ENCODE results near the gene NPVF.

The NPVF gene, protein sequence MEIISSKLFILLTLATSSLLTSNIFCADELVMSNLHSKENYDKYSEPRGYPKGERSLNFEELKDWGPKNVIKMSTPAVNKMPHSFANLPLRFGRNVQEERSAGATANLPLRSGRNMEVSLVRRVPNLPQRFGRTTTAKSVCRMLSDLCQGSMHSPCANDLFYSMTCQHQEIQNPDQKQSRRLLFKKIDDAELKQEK

DNA sequence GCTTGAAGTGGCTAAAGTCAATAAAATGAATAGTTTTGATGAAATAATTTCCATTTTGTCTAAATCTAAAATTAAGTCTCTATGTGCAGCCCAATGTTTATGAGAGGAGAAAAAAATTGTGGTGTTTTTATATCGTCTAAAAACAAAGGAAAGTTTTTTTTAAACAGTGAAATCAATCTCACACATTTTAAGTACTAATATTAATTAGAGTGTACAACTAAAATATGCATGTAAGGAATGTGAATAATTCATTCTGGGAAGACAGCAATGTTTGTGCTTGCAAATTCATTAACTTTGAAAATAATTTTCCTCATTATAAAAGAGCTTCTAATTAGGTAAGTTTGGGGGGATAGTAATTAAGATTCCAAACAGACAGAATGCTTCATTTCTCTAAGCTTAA lies at the start of gene NPVF:
Gene NPVF, minus strand, starts transcription at position 101 of the 400 bp plus-strand sequence. Its CDS starts 47 bp downstream, at position 54.
- DNase-seq: no peak

DNA sequence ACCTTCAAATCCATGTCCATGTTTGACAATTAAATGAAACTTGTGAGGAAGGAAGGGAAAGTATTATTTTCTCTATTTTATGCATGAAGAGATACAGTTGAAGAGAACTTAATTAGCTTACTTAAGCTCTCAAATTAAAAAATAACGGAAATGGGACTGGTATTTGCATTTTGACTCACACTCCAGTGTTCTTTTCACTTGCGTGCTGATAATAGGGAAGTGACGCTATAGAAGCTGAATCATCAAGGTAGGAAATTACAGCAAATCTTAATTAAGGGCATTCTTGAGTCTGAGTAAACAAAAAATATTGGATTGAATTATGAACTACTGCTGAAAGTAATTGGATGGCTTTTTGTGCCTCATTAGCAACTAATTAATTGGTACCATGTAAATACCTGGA lies 44.0 kb upstream of the NPVF start:
- DNase-seq: no peak

DNA sequence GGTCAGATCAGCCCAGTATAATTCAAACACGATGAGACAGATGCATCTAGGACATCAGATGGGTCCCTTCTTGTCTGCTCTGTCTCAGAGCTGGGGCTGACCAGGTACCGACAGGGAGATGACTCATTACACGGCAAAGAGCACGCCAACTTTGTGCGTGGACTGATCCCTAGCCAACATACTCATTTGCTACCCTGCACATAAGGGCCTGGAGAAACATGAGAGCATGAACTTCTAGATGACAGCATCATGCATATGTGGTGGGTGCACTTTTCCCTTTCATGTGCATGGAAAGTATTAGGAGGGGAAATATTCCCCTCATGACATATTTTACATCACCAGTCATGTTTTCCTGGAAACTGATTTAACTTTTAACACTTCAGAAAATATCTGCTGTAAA lies 35.1 kb upstream of the NPVF start:
- DNase-seq: no peak

DNA sequence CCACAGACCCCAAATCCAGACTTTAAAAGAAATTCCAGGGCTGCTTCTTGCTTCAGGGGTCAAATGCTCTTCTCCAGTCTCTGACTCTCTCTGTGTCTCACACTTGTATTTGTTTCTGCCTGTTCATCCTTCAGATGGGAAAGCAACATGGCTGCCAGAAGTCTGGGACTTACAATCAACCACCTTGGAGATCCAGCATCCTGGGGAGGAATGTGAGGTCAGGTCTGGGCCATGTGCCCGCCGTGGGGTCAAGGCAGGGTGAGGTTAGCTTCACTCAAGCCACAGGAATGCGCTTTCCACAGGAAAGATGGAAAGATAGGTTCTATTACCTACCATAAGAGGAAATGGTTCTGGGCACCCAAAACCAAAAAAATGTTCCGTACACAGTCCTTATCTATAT lies 34.3 kb upstream of the NPVF start:
- DNase-seq: no peak

DNA sequence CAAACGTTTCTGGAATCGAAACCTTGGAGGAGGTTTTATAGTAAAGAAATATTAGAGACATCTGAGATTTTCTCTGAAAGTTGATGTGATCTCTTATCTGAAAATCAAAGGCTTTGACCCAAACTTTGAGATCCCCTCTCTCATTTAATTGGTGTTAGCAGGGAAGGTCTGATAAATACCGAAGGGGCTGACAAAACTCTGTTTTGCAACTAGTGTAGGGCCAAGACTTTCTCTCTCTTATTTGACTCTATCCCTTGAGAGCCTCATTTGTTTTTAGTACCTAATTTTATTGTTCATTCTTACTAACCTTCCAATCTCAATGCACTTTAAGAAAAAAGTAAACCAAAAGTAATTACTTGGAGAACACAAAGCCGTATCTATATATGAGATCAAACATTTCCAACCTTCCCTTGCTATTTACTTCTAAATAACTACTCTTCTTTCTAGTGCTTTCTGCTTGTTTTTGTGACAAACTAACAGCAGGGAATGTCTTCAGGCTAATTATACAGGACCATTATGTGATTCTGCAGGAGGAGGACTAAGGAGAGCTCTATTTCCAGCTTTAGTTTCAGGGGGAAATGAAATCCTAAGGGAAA lies 33.4 kb upstream of the NPVF start:
- DNase-seq: no peak

DNA sequence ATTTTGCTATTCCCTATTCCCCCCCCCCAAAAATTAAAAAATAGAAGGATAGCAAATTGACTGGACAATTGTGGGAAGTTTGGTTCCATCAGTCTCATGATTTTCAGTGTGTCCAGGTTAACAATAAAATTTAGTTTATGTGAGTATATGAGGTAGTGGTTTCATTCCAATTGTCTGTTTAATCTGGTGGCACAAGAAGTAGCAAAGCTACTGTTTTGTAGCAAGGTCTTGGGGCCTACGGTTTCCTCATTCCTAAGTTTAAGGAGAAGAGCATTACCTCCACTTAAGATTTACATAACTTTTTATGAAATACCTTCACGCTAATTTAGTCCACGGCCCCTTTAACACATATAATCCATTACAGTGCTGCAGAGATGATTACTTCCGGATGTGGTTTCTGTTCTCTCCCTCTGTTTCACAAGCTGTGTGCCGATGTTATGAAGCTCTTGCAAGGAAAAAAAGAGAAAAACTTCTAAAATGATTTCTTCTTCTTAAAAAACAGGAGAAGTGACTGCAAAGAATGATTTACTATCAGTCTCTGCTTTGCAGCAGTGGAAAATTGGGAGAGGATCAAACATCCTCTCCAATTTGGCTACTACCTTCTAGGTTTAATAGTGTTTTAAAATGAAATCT lies 32.7 kb upstream of the NPVF start:
- DNase-seq: peak; percentile 9

DNA sequence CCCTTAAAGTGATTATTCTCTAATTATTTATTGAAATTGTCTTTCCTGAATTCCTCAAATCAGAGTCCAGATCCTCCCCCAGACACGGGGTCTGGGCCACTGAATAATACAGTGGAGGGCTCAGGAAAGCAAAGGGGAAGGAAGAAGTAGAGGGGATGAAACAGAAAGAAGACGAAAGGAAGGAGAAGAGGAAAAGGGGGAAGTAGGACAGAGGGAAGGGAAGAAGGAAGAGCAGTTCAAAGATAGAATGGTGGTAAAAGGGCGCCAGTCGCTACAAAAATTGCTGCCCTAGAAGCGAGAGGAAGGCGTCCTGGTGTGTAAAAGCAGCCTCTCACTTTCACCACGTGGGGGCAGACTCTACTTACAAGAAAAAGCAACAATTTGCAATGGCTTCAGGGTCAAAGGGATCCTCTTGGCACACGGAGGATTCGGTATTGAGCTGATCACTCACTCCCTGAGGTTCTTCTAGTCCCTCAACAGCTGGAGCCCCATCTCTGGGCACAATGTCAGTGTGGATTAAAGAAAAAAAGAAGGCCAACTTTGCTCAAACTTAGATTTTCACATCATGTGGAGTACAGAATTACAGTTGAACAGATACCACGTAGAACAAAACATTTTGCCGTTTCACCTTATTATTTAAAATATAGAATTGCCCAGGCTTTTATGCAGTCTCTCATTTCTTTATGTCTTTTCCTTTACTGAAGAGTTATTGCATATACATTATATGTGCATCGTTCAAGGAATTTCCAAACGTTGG lies 31.4 kb upstream of the NPVF start:
- peak; percentile 74 for DNase-seq

DNA sequence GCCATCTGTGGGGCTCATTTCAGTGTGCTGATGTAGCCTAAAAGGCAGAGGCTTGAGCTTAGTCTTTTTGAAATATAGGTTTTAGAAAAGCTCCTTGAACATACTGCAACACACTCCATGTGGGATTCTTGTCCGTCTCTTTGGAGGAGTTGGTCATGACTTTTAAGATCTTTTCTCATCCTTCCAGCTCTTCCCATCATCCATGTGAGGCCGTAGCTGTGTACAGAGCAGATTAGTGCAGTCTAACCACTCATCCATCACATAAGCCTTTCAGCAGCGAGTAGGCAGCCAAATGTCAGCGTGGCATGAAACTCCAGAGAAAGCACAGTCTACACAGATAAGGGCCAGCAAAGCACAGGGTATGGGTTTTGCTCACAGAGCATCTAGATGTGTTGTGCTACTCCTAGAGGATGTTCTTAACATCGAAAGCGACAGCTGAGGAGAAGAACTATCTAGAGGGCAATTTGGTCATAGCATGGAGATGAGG lies 28.1 kb upstream of the NPVF start:
- DNase-seq: no peak

DNA sequence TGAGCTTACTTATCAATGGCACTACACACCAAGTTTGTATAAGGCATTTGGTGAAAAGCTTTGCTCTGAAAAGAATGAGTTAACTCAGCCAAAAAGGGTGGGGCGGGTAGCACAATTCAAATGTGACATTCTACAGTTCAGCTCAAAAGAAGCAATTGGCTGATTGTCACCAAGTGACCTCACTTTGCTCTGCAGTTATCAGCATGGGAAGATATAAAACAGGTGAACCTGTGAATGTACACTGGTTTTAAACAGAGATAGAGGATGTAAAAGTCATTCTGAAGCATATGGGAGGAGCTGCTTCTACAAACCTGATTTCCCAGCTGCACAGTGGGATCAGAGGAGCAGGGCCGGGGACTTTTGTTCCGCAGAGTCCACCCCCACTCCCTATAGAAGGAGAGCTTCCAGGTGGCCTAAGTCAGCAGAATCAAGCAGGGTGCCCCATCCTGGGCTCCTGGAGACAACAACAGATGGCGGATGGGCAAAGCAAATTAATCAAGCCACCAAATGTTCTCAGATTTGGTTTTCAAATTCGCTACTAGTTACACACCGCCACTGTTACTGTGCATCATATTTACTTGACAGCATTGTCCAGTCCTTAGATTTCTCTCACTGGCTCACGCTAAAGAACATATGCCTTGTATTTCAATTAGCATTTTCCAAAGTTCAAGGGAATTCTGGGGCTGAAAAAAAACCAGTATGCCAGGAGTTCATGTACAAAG lies 27.5 kb upstream of the NPVF start:
- no peak for DNase-seq

DNA sequence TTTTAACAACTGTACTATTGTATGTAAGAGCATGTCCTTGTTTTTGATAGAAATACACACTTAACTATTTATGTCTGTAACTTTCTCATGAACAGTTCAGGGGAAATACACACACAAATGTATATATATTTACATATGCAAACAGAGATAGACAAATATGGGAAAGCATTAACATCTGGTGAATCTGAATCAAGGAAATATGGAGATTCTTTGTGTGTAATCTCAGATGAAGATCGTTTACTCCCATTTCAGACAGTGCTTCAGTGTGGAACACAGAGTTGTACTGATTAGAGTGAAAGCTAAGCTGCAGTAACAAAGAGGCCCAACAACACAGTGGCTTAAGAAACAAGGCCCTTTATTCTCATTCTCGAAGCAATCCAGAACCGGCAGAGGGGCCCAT lies 26.3 kb upstream of the NPVF start:
- DNase-seq: no peak

DNA sequence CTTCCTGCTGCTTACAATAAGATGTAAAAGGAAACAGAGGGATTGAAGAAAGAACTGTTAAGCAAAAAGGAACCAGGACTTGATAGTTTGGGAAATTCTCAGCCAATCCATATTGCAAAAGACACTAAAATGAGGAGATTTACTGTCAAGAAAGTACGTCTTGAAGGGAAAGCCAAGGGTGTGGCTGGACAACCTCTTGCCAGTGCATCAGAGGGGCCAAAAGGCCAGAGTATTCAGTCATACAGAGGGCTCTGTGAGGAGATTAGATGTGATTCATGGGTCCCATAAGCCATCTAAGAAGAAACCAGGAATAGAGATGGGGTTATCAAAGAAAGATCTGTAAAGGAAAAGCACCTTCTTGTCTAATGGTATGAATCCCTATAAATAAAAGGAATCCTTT lies 25.4 kb upstream of the NPVF start:
- no peak for DNase-seq

DNA sequence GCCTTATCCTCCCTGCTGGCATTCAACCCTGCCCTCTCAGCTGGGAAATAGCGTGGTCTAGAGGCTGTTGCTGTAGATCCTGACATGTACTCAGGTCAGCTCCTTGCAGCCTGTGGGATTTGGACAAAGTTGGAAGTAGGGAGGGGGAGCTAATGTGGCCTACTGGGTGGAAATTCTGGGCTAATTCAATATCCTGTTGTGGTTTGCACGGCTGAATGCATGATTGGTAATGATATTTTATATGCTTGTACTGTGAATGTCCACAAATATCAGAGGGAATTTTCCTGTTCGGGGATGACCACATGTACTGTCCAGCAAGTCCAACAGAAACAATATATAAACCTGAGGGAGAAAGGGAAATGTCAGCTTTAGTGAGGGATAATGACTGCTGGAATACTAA lies 22.1 kb upstream of the NPVF start:
- no peak for DNase-seq

DNA sequence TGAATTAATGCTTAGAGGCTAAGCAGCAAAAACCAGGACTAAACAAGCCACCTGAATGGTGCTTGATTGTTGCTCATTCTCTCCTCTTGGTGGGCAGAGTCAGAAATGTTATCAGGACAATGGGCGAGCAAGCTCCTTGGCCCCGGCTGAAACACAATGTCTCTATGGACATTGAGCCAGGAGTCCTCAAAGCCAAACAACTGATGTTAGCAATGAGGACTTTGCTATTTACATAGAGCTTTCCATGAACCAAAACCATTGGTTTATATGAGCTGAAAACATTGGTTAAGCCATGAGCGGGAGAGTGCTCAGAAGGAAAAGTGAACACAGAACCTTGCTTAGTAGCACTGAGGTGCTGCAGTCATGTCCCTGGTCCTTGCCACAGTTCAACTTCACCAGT lies 21.5 kb upstream of the NPVF start:
- DNase-seq: no peak

DNA sequence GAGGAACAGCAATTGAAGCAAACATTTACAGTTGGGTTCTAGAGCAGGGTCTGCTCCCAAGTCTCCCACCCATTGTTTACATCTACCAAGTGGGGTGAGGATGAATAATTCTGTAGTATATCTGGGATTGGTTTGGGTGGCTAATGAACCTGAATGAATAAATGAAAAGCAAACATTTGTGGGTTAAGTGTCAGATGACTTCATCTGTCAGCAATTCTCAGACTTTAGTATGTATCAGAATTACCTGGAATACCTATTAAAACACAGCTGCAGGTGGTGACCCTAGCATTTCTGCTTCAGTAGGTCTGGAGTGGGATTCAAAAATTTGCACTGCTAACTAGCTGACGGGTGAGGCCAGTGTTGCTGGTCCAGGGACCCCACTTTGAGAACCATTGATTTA lies 18.0 kb upstream of the NPVF start:
- no peak for DNase-seq

DNA sequence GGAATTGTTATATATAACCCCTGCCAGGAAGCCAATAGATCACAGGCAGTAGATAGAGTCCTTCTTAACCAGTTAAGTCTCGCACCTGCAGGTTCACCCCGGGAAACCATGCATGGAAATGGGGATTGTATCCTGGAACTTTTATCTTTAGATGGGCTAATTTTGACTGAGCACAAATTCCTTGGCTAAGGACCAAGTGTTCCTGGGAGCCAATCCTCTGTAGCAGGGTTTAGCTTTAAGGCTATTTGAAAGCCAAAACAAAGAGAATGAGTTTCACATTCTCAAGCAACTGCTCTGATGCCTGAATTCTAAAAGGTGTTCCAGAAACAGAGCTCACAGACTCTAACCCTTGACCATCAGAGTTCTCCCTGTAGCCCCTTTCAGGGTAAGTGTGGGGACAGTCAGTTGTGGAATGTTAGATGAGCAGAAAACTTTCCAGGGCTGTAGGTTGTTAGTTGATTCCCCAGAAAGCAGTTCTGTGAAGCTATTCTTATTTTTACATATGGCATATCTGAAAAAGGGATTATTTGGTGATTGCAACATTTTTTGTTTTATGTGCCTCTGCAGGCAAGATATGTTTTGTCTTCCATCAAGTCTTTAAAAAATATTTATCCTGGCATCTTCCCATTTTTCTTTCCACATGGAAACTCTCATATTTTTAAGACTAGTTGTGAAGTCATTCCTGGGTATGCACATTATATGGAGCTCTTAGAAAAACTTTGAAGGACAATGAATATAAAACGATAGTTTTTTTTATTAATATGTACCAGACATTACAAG lies 16.2 kb upstream of the NPVF start:
- DNase-seq: no peak

DNA sequence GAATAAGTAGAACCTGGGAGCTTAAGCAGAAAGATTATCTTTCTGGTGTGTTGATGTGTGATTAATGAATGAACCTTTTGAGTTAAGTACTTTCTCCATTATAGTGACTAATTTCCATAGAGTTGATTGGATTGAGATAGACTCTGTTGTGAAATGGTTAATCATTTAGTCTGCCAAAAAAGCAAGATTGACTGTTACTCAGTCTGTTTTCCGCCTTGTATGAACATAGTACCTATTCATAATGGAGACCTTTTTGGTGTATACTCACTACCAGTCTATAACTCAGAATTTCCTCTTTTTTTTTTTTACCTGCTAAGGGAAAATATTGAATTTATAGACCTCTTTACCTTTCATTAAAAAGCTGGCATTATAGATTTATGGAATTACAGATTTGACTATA lies 14.4 kb upstream of the NPVF start:
- no peak for DNase-seq

DNA sequence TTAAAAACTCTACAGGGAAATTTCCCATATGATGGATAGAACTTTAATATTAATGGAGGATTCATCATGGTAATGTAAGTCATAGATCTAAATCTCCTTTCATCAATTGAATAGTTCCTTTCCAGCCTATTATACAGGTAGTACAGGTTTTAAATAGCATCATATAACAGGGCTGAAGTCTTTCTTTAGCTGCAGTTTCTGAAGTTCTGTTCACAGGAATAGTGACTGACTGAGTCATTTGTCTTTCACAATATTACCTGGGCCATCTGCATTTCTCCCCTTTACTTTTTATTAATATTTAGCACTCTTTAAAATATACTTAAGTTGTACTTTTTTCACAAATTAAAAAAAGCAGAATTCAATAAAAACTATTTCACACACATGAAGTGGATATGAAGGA lies 12.6 kb upstream of the NPVF start:
- DNase-seq: no peak

DNA sequence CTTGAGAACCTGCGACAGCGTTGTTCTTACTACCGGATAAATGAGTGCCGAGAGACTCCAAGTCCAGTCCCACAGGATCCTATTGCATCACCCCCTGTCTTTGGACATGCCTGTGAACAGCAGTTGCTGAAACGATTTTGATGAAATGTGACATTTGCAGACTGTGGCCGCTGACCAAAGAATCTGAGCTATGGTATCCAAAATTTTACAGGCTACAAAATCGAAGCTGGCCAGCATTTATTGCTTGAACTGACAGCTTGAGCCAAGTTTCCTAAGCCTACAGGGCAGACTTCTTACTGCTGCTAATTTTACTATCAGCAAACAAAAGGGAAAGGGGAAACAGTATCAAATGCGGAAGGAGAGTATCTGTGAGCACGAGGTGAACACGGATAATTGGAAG lies 12.1 kb upstream of the NPVF start:
- no peak for DNase-seq

DNA sequence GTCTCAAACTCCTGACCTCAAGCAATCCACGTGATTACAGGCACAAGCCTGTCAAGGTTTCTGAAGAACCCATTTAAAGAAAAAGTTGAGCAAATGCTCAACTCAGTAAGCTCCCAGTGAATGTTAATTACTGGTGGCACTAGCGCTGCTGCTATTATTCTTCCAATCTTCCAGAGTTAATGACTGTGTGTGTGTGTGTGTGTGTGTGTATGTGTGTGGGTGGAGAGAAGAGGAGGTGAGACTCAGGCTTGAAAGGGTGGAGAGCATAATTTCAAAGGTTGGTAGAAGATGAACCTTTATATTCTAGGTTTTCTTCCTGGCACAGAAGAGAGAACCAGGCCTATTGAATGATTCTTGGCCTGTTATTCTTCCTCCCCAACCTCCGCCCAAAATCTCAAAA lies 11.6 kb upstream of the NPVF start:
- no peak for DNase-seq

DNA sequence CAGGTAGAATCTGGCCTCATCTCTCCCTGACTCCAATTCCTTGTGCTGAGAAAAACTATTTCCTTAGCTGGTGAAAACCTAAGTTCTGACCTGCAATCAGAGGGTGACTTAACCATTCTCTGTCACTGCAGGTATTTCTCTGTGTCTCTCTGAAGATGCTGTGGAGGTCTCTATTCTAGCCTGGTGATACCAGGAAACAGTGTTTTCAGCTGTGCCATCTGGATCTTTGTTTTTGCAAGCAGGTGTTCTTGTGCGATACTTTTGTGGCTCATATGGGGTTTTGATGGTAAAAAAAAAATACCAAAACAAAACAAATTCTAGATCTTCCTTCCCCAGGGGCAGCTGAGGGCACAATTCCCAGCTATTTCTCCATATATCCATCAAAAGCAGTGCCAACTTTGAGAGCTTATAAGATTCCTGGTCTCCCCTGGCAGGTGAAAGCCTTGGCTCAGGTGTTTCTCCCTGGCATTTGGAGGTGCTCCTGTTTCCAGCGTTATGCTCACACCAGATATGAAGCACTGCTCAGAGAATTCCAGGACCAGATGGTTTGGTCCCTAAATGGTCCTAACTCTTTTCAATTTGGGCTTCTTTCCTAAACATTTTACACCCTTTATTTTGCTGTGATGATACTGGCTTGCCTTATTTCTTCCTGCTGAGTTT lies 9.9 kb upstream of the NPVF start:
- no peak for DNase-seq

DNA sequence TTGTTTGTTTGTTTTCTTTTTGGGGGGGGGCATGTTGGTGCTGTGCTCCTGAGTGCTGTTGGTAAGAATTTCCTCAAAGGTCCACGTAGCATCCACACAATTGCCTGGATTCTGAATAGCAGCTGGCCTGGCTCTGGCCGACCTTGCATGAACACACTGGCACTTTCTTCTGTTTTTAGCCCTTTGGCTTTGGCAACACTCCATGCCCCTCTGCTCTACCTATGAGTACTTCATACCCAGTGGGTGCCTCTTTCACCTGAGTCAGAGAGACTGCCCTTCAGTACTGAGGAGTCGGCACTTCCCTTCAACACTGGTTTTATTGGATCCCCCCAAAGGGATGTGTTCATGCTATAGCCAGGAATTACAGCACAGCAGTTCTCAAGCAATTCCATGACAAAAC lies 7.2 kb upstream of the NPVF start:
- no peak for DNase-seq

DNA sequence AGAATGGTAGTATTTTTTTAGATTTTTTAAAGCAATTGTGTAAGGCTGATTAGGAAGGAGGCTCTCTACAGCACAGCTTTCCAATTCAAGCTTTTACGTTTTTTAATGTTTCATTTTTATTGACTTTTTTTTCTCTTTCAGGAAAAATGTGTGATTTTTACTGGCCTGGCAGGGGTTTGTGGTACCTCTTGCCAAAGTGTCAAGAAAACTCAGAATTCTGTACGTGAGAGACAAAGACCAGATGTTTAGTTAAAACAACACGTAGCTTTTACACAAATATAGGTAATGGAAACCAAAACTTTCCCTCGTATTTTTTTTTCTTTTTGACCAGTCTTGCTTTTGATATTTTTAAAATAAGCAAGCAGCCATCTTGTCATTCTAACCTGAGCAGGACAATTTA lies 6.0 kb upstream of the NPVF start:
- no peak for DNase-seq

All from CD4-positive, alpha-beta T cell treated with Interleukin-17A for 4 hours (primary cell).